Effector memory CD8-positive, alpha-beta T cell (primary cell): ENCODE data around the gene EIF2D.
A peak's percentile ranks its signal among the peaks of the same experiment; 100 is the strongest.
"Not testable (repeated sequence)": the region's sequence is repeated elsewhere in the genome, so short reads cannot be mapped to it uniquely, and the experiment has no call there.

Source experiments
- ATAC-seq: fragments of 150-1000 bp; cut with Tn5 transposase; replicated peaks from 2 replicates; pipeline ENCODE4 v1.10.0; 2021; ENCODE audit warnings: mild to moderate bottlenecking, moderate library complexity
- DNase-seq, 3 experiments: peaks; one replicate each; pipeline ENCODE4 v3.0.0; 2021
- H3K27ac Mint-ChIP-seq, 2 donors: one replicate each; pipeline ENCODE4 v1.8.0; 2022; ENCODE audit warnings: mild to moderate bottlenecking in 2 of 2, mixed read lengths in 2 of 2, moderate library complexity in 2 of 2
- H3K27me3 Mint-ChIP-seq, 2 donors: one replicate each; pipeline ENCODE4 v1.8.0; 2022; ENCODE audit warnings: mixed read lengths in 2 of 2
- H3K36me3 Mint-ChIP-seq: one replicate; pipeline ENCODE4 v1.8.0; 2022; ENCODE audit warnings: mild to moderate bottlenecking, moderate library complexity, mixed read lengths; ENCODE audit not compliant: insufficient read depth
- H3K4me1 Mint-ChIP-seq, 2 donors: one replicate each; pipeline ENCODE4 v1.8.0; 2022; ENCODE audit warnings: low read depth in 2 of 2, mixed read lengths in 2 of 2
- H3K4me3 Mint-ChIP-seq, 2 donors: one replicate each; pipeline ENCODE4 v1.8.0; 2022; ENCODE audit warnings: mild to moderate bottlenecking in 2 of 2, mixed read lengths in 2 of 2, moderate library complexity in 2 of 2
- H3K9me3 Mint-ChIP-seq, 2 donors: one replicate each; pipeline ENCODE4 v1.8.0; 2022; ENCODE audit warnings: mixed read lengths in 2 of 2

The EIF2D gene

GRCh38 chr1:206651014-206651413 is 38.7 kb upstream of the EIF2D start:
- no peak for DNase-seq
- no peak for ATAC-seq
- Mint-ChIP-seq H3K36me3 (no peaks in the 10 kb centered on the region), H3K9me3 (no peaks in the 10 kb centered on the region), H3K4me3 (no peak overlapping the region), H3K27ac (no peak overlapping the region), H3K27me3 (no peaks in the 10 kb centered on the region), H3K4me1 (no peaks in the 10 kb centered on the region)

- Mint-ChIP-seq H3K4me1 (no peaks in the 10 kb centered on the region), H3K27me3 (no peaks in the 10 kb centered on the region), H3K9me3 (no peaks in the 10 kb centered on the region), H3K36me3 (no peaks in the 10 kb centered on the region), H3K4me3 (no peak overlapping the region), H3K27ac (peak overlapping the region in 1 of 2 donors; percentile 8)
- DNase-seq, result no peak
- ATAC-seq, result no peak
Observed at GRCh38 chr1:206649261-206649921, 37.1 kb upstream of the EIF2D start.

- ATAC-seq (no peak), DNase-seq (no peak)
- Mint-ChIP-seq H3K9me3 (no peaks in the 10 kb centered on the region), H3K4me1 (no peaks in the 10 kb centered on the region), H3K27ac (no peak overlapping the region), H3K36me3 (no peaks in the 10 kb centered on the region), H3K4me3 (no peak overlapping the region), H3K27me3 (no peaks in the 10 kb centered on the region)
Observed at GRCh38 chr1:206647224-206647623, 35.0 kb upstream of the EIF2D start.

GRCh38 chr1:206646504-206646903 is 34.2 kb upstream of the EIF2D start:
- H3K27me3 Mint-ChIP-seq, result no peaks in the 10 kb centered on the region
- H3K4me1 Mint-ChIP-seq, result no peaks in the 10 kb centered on the region
- no peak overlapping the region for H3K4me3 Mint-ChIP-seq

GRCh38 chr1:206643118-206643698 is 30.9 kb upstream of the EIF2D start:
- ATAC-seq, result no peak
- H3K9me3 Mint-ChIP-seq, result no peaks in the 10 kb centered on the region

More at GRCh38 chr1:206646504-206646903, 34.2 kb upstream of the EIF2D start:
- DNase-seq (no peak), ATAC-seq (no peak)
- H3K36me3 Mint-ChIP-seq, result no peaks in the 10 kb centered on the region
- H3K27ac Mint-ChIP-seq, result no peak overlapping the region
- no peaks in the 10 kb centered on the region for H3K9me3 Mint-ChIP-seq

GRCh38 chr1:206642074-206642473 is 29.8 kb upstream of the EIF2D start:
- not testable (repeated sequence) for H3K4me3 Mint-ChIP-seq, ATAC-seq

More at GRCh38 chr1:206643118-206643698, 30.9 kb upstream of the EIF2D start:
- Mint-ChIP-seq H3K27me3 (no peaks in the 10 kb centered on the region), H3K4me1 (no peaks in the 10 kb centered on the region), H3K27ac (no peak overlapping the region), H3K4me3 (no peak overlapping the region), H3K36me3 (no peaks in the 10 kb centered on the region)
- DNase-seq, result no peak

GRCh38 chr1:206637605-206638004 is 25.3 kb upstream of the EIF2D start:
- H3K4me1 Mint-ChIP-seq, result peaks cover 13 to 16% of the 10 kb centered on the region in 2 donors
- H3K36me3 Mint-ChIP-seq, result peaks cover 15% of the 10 kb centered on the region
- H3K9me3 Mint-ChIP-seq, result no peaks in the 10 kb centered on the region
- H3K27ac Mint-ChIP-seq, result no peak overlapping the region
- H3K27me3 Mint-ChIP-seq, result peaks cover 8 to 12% of the 10 kb centered on the region in 2 donors
- no peak overlapping the region for H3K4me3 Mint-ChIP-seq
- ATAC-seq (no peak), DNase-seq (no peak)

More at GRCh38 chr1:206642074-206642473, 29.8 kb upstream of the EIF2D start:
- not testable (repeated sequence) for H3K27me3 Mint-ChIP-seq, H3K36me3 Mint-ChIP-seq, H3K4me1 Mint-ChIP-seq, DNase-seq, H3K9me3 Mint-ChIP-seq, H3K27ac Mint-ChIP-seq

GRCh38 chr1:206636671-206637070 is 24.4 kb upstream of the EIF2D start:
- H3K4me3 Mint-ChIP-seq, result peak overlapping the region in 1 of 2 donors; percentile 86
- no peak overlapping the region for H3K27ac Mint-ChIP-seq
- H3K9me3 Mint-ChIP-seq, result no peaks in the 10 kb centered on the region
- peaks cover 15% of the 10 kb centered on the region for H3K36me3 Mint-ChIP-seq
- peaks cover 13 to 16% of the 10 kb centered on the region in 2 donors for H3K4me1 Mint-ChIP-seq
- no peak for ATAC-seq
- no peak for DNase-seq
- peaks cover 14 to 22% of the 10 kb centered on the region in 2 donors for H3K27me3 Mint-ChIP-seq

GRCh38 chr1:206635978-206636345 is 23.7 kb upstream of the EIF2D start:
- ATAC-seq (no peak), DNase-seq (peak in 1 of 3 experiments; percentile 8)
- H3K27ac Mint-ChIP-seq, result no peak overlapping the region
- peaks cover 13 to 16% of the 10 kb centered on the region in 2 donors for H3K4me1 Mint-ChIP-seq
- peaks cover 15% of the 10 kb centered on the region for H3K36me3 Mint-ChIP-seq
- peak overlapping the region; percentile 86 to 91 for H3K4me3 Mint-ChIP-seq
- H3K27me3 Mint-ChIP-seq, result peaks cover 18 to 27% of the 10 kb centered on the region in 2 donors
- H3K9me3 Mint-ChIP-seq, result no peaks in the 10 kb centered on the region

- Mint-ChIP-seq H3K36me3 (peaks cover 15% of the 10 kb centered on the region), H3K4me1 (peaks cover 13 to 16% of the 10 kb centered on the region in 2 donors), H3K27me3 (peaks cover 18 to 27% of the 10 kb centered on the region in 2 donors), H3K4me3 (peak within 1 kb of the TSS; percentile 86 to 91), H3K27ac (peak within 1 kb of the TSS; percentile 68 to 87), H3K9me3 (no peaks in the 10 kb centered on the region)
- DNase-seq, result peak; percentile 83 to 87 (median 86)
- ATAC-seq, result peak; percentile 94
Observed at GRCh38 chr1:206635080-206635977, 23.1 kb upstream of the EIF2D start, which contains the start of gene DYRK3. TSS of gene DYRK3 (plus strand) at chr1:206635536. CDS start at chr1:206635704, 168 bp downstream.

- Mint-ChIP-seq H3K36me3 (peaks cover 15% of the 10 kb centered on the region), H3K4me1 (peaks cover 13 to 16% of the 10 kb centered on the region in 2 donors), H3K9me3 (no peaks in the 10 kb centered on the region), H3K27me3 (peaks cover 18 to 27% of the 10 kb centered on the region in 2 donors), H3K27ac (peak overlapping the region; percentile 68 to 87), H3K4me3 (peak overlapping the region; percentile 86 to 91)
- DNase-seq (peak; percentile 60 to 73 (median 68)), ATAC-seq (peak; percentile 3)
Observed at GRCh38 chr1:206634365-206635079, 22.3 kb upstream of the EIF2D start.

- Mint-ChIP-seq H3K36me3 (peaks cover 15% of the 10 kb centered on the region), H3K9me3 (no peaks in the 10 kb centered on the region), H3K27me3 (peaks cover 20 to 27% of the 10 kb centered on the region in 2 donors), H3K27ac (no peak overlapping the region), H3K4me1 (peaks cover 13 to 16% of the 10 kb centered on the region in 2 donors), H3K4me3 (peak overlapping the region; percentile 86 to 91)
- DNase-seq (no peak), ATAC-seq (no peak)
Observed at GRCh38 chr1:206633708-206634121, 21.4 kb upstream of the EIF2D start.

GRCh38 chr1:206631085-206631509 is 18.8 kb upstream of the EIF2D start:
- Mint-ChIP-seq H3K4me1 (peaks cover 13 to 14% of the 10 kb centered on the region in 2 donors), H3K36me3 (peaks cover 15% of the 10 kb centered on the region), H3K9me3 (no peaks in the 10 kb centered on the region), H3K27ac (no peak overlapping the region), H3K27me3 (peaks cover 26 to 27% of the 10 kb centered on the region in 2 donors), H3K4me3 (no peak overlapping the region)
- ATAC-seq (no peak), DNase-seq (no peak)
